AG10803 (cell line): ENCODE results near the gene WWOX.

ENCODE experiments used
- DNase-seq: peaks from one replicate; pipeline ENCODE4 v3.0.0; 2010; ENCODE audit warnings: low read depth
- H3K4me3 ChIP-seq: 2 replicates; pipeline ENCODE4 v1.5.1; 2011; ENCODE audit warnings: mild to moderate bottlenecking, low read length, control low read depth
- CTCF ChIP-seq: conservative IDR thresholded peaks from 2 replicates; pipeline ENCODE4 v1.5.1; 2011; ENCODE audit warnings: mild to moderate bottlenecking, low read length, control low read depth, inconsistent platforms

WWOX gene

GRCh38 chr16:78102865-78103264 lies 3.4 kb downstream of the WWOX start:
- DNase-seq, result no peak
- H3K4me3 ChIP-seq, result no peak overlapping the region
- no peak for TF ChIP-seq CTCF

- TF ChIP-seq CTCF, result no peak
- H3K4me3 ChIP-seq, result no peak overlapping the region
- no peak for DNase-seq
These were observed 6.1 kb downstream of the WWOX start for GRCh38 chr16:78105517-78105916.

- no peak for DNase-seq
- no peak overlapping the region for H3K4me3 ChIP-seq
- TF ChIP-seq CTCF, result no peak
These were observed 7.2 kb downstream of the WWOX start for GRCh38 chr16:78106686-78107085.

GRCh38 chr16:78108451-78108850 lies 9.0 kb downstream of the WWOX start:
- no peak for TF ChIP-seq CTCF
- no peak for DNase-seq
- no peak overlapping the region for H3K4me3 ChIP-seq

DNA sequence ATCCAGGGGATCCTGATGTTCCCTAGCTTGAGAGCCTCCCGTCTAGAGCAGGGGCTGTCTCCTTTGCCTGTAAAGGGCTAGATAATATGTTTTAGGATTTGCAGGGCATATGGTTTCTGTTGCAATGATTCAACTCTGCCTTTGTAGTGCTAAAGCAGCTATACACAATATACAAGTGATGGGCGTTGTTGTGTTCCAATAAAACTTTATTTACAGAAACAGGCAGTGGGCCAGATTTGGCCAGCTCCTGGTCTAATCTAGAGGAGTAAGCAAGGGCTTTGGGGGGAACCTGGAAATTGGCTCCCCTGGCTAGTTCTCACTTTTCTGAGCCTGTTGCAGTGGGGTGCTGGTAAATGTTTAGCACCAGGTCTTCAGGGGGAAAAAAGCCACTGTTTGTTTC lies 13.8 kb downstream of the WWOX start:
- DNase-seq, result no peak
- no peak for TF ChIP-seq CTCF
- H3K4me3 ChIP-seq, result no peak overlapping the region

- H3K4me3 ChIP-seq, result no peak overlapping the region
- no peak for TF ChIP-seq CTCF
- DNase-seq, result no peak
These were observed 16.2 kb downstream of the WWOX start for GRCh38 chr16:78115659-78116058.

GRCh38 chr16:78116946-78117345 lies 17.5 kb downstream of the WWOX start:
- TF ChIP-seq CTCF, result no peak
- H3K4me3 ChIP-seq, result no peak overlapping the region
- no peak for DNase-seq
